ENCODE results near the gene B3GALNT2. TPM values are rescaled to one million over a fixed set of nuclear protein-coding genes. Genes with fewer than 3 reads are reported as not detected.

B3GALNT2 gene
- total RNA-seq, 1 experiment from 2014 or later: 26.4 TPM

Other genes starting within 250 kb of the B3GALNT2 start
- gene ARID4B, start 176.3 kb downstream of the B3GALNT2 start, total RNA-seq (2014; rRNA removed): 14.0 and 16.8 TPM in 2 replicates
- gene GGPS1, start 175.9 kb downstream of the B3GALNT2 start, total RNA-seq (2014; rRNA removed): 9.3 and 17.4 TPM in 2 replicates
- gene TBCE, start 137.0 kb downstream of the B3GALNT2 start, total RNA-seq (2014; rRNA removed): 31.8 and 41.0 TPM in 2 replicates
- gene GNG4, start 145.3 kb upstream of the B3GALNT2 start, total RNA-seq (2014; rRNA removed): 0.40 and 0.80 TPM in 2 replicates

Data from PC-3 (cell line).